ENCODE measurements around the gene DARS1. TPM values are rescaled to one million over a fixed set of nuclear protein-coding genes. Genes with fewer than 3 reads are reported as not detected.

The DARS1 gene
- polyA plus RNA-seq, 3 donors, result 131 to 155 (median 139) TPM

GRCh38 chr2:136021976-136022375 is 36.5 kb upstream of the DARS1 start:
- no peak for DNase-seq (ENCODE audit: extremely low read depth in 1 of 11, low read depth in 9 of 11, low spot score in 4 of 11)

GRCh38 chr2:136021406-136021805 is 36.0 kb upstream of the DARS1 start:
- no peak for DNase-seq (ENCODE audit: extremely low read depth in 1 of 11, low read depth in 9 of 11, low spot score in 4 of 11)

- DNase-seq (ENCODE audit: extremely low read depth in 1 of 11, low read depth in 9 of 11, low spot score in 4 of 11), result no peak
Measured at GRCh38 chr2:136020831-136021230, 35.4 kb upstream of the DARS1 start.

- no peak for DNase-seq (ENCODE audit: extremely low read depth in 1 of 11, low read depth in 9 of 11, low spot score in 4 of 11)
Measured at GRCh38 chr2:136019825-136020224, 34.4 kb upstream of the DARS1 start.

- DNase-seq (ENCODE audit: extremely low read depth in 1 of 11, low read depth in 9 of 11, low spot score in 4 of 11), result no peak
Measured at GRCh38 chr2:136019306-136019705, 33.9 kb upstream of the DARS1 start.

GRCh38 chr2:136017786-136018185 is 32.4 kb upstream of the DARS1 start:
- DNase-seq (ENCODE audit: extremely low read depth in 1 of 11, low read depth in 9 of 11, low spot score in 4 of 11), result no peak

GRCh38 chr2:136016836-136017235 is 31.4 kb upstream of the DARS1 start:
- DNase-seq (ENCODE audit: extremely low read depth in 1 of 11, low read depth in 9 of 11, low spot score in 4 of 11), result no peak

- DNase-seq (ENCODE audit: extremely low read depth in 1 of 11, low read depth in 9 of 11, low spot score in 4 of 11), result no peak
Measured at GRCh38 chr2:136016427-136016826, 31.0 kb upstream of the DARS1 start.

GRCh38 chr2:136015699-136016098 is 30.3 kb upstream of the DARS1 start:
- DNase-seq (ENCODE audit: extremely low read depth in 1 of 11, low read depth in 9 of 11, low spot score in 4 of 11), result no peak

- DNase-seq (ENCODE audit: extremely low read depth in 1 of 11, low read depth in 9 of 11, low spot score in 4 of 11), result no peak
Measured at GRCh38 chr2:136014411-136014810, 29.0 kb upstream of the DARS1 start.

GRCh38 chr2:136013955-136014354 is 28.5 kb upstream of the DARS1 start:
- peak in 1 of 11 donors; percentile 65 for DNase-seq (ENCODE audit: extremely low read depth in 1 of 11, low read depth in 9 of 11, low spot score in 4 of 11)

- no peak for DNase-seq (ENCODE audit: extremely low read depth in 1 of 11, low read depth in 9 of 11, low spot score in 4 of 11)
Measured at GRCh38 chr2:136013136-136013685, 27.8 kb upstream of the DARS1 start.

GRCh38 chr2:136012315-136012714 is 26.9 kb upstream of the DARS1 start:
- DNase-seq (ENCODE audit: extremely low read depth in 1 of 11, low read depth in 9 of 11, low spot score in 4 of 11), result no peak

GRCh38 chr2:136010126-136010525 is 24.7 kb upstream of the DARS1 start:
- no peak for DNase-seq (ENCODE audit: extremely low read depth in 1 of 11, low read depth in 9 of 11, low spot score in 4 of 11)

- DNase-seq (ENCODE audit: extremely low read depth in 1 of 11, low read depth in 9 of 11, low spot score in 4 of 11), result no peak
Measured at GRCh38 chr2:136008205-136008865, 22.9 kb upstream of the DARS1 start.

GRCh38 chr2:136006658-136007057 is 21.2 kb upstream of the DARS1 start:
- DNase-seq (ENCODE audit: extremely low read depth in 1 of 11, low read depth in 9 of 11, low spot score in 4 of 11), result no peak

- no peak for DNase-seq (ENCODE audit: extremely low read depth in 1 of 11, low read depth in 9 of 11, low spot score in 4 of 11)
Measured at GRCh38 chr2:136005462-136006196, 20.2 kb upstream of the DARS1 start.

- DNase-seq (ENCODE audit: extremely low read depth in 1 of 11, low read depth in 9 of 11, low spot score in 4 of 11), result no peak
Measured at GRCh38 chr2:136004965-136005364, 19.5 kb upstream of the DARS1 start.

GRCh38 chr2:136001131-136001530 is 15.7 kb upstream of the DARS1 start:
- DNase-seq (ENCODE audit: extremely low read depth in 1 of 11, low read depth in 9 of 11, low spot score in 4 of 11), result no peak

- no peak for DNase-seq (ENCODE audit: extremely low read depth in 1 of 11, low read depth in 9 of 11, low spot score in 4 of 11)
Measured at GRCh38 chr2:136000502-136000901, 15.1 kb upstream of the DARS1 start.

GRCh38 chr2:135999899-136000298 is 14.5 kb upstream of the DARS1 start:
- no peak for DNase-seq (ENCODE audit: extremely low read depth in 1 of 11, low read depth in 9 of 11, low spot score in 4 of 11)

Measured in renal cortex interstitium (tissue), 11 donors.